K562 (cell line): ENCODE results near the gene ELF3. TPM values are rescaled to one million over a fixed set of nuclear protein-coding genes. Genes with fewer than 3 reads are reported as not detected.

Experiments
- DPF2 ChIP-seq: fragments of 450-650 bp; IDR thresholded peaks from 2 replicates; pipeline ENCODE4 v1.6.1; 2016
- JUN ChIP-seq, 2 experiments: sonication (generic) in 1 of 2; formaldehyde crosslinking in 1 of 2; IDR thresholded peaks; 2 replicates each; pipeline versions ENCODE4 v1.6.1 to v1.8.0; 2012 to 2022; ENCODE audit warnings: borderline replicate concordance in 2 of 2, mild to moderate bottlenecking in 2 of 2, improper control_type of control experiment in 1 of 2, low read depth in 1 of 2, low read length in 1 of 2, missing genetic modification reagents in 1 of 2
- LEF1 ChIP-seq: fragments of 450-650 bp; IDR thresholded peaks from 2 replicates; pipeline ENCODE4 v1.6.1; 2016; ENCODE audit warnings: mild to moderate bottlenecking
- NFE2L1 ChIP-seq: fragments of 450-650 bp; IDR thresholded peaks from 2 replicates; pipeline ENCODE4 v1.6.1; 2016; ENCODE audit warnings: missing genetic modification characterization, low read depth, mild to moderate bottlenecking, missing compliant biosample characterization, moderate library complexity, borderline replicate concordance
- RBFOX2 ChIP-seq: fragments of 200-400 bp; formaldehyde crosslinking; IDR thresholded peaks from 2 replicates; pipeline ENCODE4 v1.6.1; 2017; ENCODE audit warnings: low read depth, mild to moderate bottlenecking, low read length, moderate library complexity
- RBM22 ChIP-seq: fragments of 200-400 bp; formaldehyde crosslinking; IDR thresholded peaks from 2 replicates; pipeline ENCODE4 v1.6.1; 2018; ENCODE audit warnings: low read length, low read depth; ENCODE audit not compliant: poor library complexity, severe bottlenecking
- SPI1 ChIP-seq: IDR thresholded peaks from 2 replicates; pipeline ENCODE4 v1.6.1; 2011; ENCODE audit warnings: low read depth, low read length, control low read depth, borderline replicate concordance
- STAT5B ChIP-seq: fragments of 250-450 bp; sonication (Bioruptor Pico); IDR thresholded peaks from 2 replicates; pipeline ENCODE4 v1.8.0; 2021; ENCODE audit warnings: mild to moderate bottlenecking, inconsistent platforms
- ZNF780A ChIP-seq: fragments of 250-450 bp; sonication (Bioruptor Pico); IDR thresholded peaks from 2 replicates; pipeline ENCODE4 v1.5.0; 2021; ENCODE audit warnings: mild to moderate bottlenecking
- polyA plus RNA-seq, 8 experiments: library from polyadenylated mRNA; depleted of rRNA in 4 of 8; stranded (reverse) in 5 of 8; unstranded in 3 of 8; fragments of >200 nt; fragmentation: Nextera tagmentation in 2 of 8; fragmentation: Illumina TruSeq in 1 of 8; extraction: Ambion mirVana in 2 of 8; extraction: Trizol in 1 of 8; gene quantifications; 2 replicates each; pipeline versions ENCODE4 v1.2.1 to v1.2.3, GENCODE V29; 2011 to 2014; ENCODE audit warnings: inconsistent platforms in 1 of 8, missing spikeins in 1 of 8
- total RNA-seq, 7 experiments: library from RNA; depleted of rRNA in 6 of 7; stranded (reverse); fragments of >200 nt in 6 of 7; fragmentation: Illumina TruSeq in 2 of 7; extraction: Trizol in 2 of 7; gene quantifications; 2 replicates each; pipeline versions ENCODE4 v1.2.1 to v1.2.3, GENCODE V29; 2011 to 2021; ENCODE audit warnings: low replicate concordance in 1 of 7
- TF ChIP-seq, protein P1 (sequence below): sonication (generic); formaldehyde crosslinking; IDR thresholded peaks from 2 replicates; pipeline ENCODE4 v1.8.1; 2023; ENCODE audit warnings: missing genetic modification reagents, mild to moderate bottlenecking, borderline replicate concordance
- TF ChIP-seq, protein P2 (sequence below): fragments of 250-450 bp; sonication (Bioruptor Pico); IDR thresholded peaks from 2 replicates; pipeline ENCODE4 v1.4.0; 2020

Gene ELF3
- total and polyA plus RNA-seq, 9 of the 15 experiments (the other 6 are each of a cell fraction or from before 2014, with no cell fraction given), result 0.03 to 1.2 (median 0.07) TPM; not detected in 4

DNA sequence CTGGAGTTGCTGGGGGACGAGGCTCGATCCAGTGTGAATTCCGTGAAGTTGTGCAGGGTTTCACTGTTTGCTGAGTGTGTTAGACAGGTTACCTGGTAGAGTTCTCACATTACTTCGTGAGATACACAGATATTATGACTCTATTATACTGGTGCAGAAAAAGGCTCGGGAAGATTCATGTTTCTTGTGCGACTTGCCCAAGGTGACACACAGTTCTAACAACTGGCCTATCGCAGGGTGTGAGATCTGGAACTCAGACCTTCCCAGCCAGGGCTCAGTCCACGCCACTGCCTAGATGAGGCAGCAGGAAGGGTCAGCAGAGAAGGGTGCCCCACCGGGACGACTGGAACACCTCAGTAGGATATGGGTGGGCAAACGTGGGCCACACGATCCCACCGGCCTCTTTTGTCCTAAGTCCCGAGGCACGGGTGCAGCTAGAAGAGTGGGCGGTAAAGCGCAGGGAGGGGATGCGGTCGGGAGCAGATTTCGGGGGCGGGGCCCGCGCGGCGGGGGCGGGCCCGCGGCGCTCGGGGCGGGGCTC lies 28.2 kb upstream of the ELF3 start (continued):
- TF ChIP-seq, protein P1, sequence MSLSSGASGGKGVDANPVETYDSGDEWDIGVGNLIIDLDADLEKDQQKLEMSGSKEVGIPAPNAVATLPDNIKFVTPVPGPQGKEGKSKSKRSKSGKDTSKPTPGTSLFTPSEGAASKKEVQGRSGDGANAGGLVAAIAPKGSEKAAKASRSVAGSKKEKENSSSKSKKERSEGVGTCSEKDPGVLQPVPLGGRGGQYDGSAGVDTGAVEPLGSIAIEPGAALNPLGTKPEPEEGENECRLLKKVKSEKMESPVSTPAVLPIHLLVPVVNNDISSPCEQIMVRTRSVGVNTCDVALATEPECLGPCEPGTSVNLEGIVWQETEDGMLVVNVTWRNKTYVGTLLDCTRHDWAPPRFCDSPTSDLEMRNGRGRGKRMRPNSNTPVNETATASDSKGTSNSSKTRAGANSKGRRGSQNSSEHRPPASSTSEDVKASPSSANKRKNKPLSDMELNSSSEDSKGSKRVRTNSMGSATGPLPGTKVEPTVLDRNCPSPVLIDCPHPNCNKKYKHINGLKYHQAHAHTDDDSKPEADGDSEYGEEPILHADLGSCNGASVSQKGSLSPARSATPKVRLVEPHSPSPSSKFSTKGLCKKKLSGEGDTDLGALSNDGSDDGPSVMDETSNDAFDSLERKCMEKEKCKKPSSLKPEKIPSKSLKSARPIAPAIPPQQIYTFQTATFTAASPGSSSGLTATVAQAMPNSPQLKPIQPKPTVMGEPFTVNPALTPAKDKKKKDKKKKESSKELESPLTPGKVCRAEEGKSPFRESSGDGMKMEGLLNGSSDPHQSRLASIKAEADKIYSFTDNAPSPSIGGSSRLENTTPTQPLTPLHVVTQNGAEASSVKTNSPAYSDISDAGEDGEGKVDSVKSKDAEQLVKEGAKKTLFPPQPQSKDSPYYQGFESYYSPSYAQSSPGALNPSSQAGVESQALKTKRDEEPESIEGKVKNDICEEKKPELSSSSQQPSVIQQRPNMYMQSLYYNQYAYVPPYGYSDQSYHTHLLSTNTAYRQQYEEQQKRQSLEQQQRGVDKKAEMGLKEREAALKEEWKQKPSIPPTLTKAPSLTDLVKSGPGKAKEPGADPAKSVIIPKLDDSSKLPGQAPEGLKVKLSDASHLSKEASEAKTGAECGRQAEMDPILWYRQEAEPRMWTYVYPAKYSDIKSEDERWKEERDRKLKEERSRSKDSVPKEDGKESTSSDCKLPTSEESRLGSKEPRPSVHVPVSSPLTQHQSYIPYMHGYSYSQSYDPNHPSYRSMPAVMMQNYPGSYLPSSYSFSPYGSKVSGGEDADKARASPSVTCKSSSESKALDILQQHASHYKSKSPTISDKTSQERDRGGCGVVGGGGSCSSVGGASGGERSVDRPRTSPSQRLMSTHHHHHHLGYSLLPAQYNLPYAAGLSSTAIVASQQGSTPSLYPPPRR, result 0 out of 2 replicates have a peak, but pooled peaks have one; percentile 56
- TF ChIP-seq RBFOX2 (no peak), DPF2 (no peak), JUN (IDR thresholded peaks at IDR 0.05; ENCODE audit: borderline replicate concordance, low read depth, low read length) (no peak), JUN (CRISPR knock-in tag; IDR thresholded peaks at IDR 0.05; ENCODE audit: borderline replicate concordance) (no peak), LEF1 (no peak), STAT5B (CRISPR knock-in tag) (no peak), RBM22 (no peak), NFE2L1 (no peak), ZNF780A (no peak), SPI1 (no peak)
- TF ChIP-seq, protein P2, sequence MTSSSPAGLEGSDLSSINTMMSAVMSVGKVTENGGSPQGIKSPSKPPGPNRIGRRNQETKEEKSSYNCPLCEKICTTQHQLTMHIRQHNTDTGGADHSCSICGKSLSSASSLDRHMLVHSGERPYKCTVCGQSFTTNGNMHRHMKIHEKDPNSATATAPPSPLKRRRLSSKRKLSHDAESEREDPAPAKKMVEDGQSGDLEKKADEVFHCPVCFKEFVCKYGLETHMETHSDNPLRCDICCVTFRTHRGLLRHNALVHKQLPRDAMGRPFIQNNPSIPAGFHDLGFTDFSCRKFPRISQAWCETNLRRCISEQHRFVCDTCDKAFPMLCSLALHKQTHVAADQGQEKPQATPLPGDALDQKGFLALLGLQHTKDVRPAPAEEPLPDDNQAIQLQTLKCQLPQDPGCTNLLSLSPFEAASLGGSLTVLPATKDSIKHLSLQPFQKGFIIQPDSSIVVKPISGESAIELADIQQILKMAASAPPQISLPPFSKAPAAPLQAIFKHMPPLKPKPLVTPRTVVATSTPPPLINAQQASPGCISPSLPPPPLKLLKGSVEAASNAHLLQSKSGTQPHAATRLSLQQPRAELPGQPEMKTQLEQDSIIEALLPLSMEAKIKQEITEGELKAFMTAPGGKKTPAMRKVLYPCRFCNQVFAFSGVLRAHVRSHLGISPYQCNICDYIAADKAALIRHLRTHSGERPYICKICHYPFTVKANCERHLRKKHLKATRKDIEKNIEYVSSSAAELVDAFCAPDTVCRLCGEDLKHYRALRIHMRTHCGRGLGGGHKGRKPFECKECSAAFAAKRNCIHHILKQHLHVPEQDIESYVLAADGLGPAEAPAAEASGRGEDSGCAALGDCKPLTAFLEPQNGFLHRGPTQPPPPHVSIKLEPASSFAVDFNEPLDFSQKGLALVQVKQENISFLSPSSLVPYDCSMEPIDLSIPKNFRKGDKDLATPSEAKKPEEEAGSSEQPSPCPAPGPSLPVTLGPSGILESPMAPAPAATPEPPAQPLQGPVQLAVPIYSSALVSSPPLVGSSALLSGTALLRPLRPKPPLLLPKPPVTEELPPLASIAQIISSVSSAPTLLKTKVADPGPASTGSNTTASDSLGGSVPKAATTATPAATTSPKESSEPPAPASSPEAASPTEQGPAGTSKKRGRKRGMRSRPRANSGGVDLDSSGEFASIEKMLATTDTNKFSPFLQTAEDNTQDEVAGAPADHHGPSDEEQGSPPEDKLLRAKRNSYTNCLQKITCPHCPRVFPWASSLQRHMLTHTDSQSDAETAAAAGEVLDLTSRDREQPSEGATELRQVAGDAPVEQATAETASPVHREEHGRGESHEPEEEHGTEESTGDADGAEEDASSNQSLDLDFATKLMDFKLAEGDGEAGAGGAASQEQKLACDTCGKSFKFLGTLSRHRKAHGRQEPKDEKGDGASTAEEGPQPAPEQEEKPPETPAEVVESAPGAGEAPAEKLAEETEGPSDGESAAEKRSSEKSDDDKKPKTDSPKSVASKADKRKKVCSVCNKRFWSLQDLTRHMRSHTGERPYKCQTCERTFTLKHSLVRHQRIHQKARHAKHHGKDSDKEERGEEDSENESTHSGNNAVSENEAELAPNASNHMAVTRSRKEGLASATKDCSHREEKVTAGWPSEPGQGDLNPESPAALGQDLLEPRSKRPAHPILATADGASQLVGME, result no peak
